HG02759 (cell line): Measurements from ENCODE around the gene CLCA2.

Experiments
- ATAC-seq: cut with Tn5 transposase; IDR thresholded peaks from one replicate; pipeline ENCODE4 v1.9.1; 2021; ENCODE audit warnings: mild to moderate bottlenecking, moderate library complexity; ENCODE audit not compliant: unreplicated experiment

CLCA2 gene

DNA sequence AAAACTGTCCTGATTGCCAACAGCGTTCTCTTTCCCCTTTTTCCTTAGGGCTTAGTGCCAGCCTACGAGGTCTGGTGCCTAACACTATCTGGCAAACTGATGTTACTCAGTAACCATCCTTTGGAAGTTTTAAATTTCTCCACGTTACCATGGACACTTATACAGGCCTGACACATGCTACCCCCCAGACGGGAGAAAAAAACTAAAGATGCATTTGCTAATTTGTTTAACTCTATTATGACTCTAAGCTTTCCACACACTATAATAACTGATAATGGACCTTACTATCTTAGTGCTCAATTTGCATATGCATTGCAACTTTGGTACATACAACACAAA is 81.6 kb downstream of the CLCA2 start:
- ATAC-seq, result no peak
